SK-N-SH treated with all-trans-retinoic acid at 6 μM for 48 hours (cell line): ENCODE data around the gene GUCY2F.

Experiments
- ATAC-seq: fragments of 200-7000 bp; cut with Tn5 transposase; 3 replicates; pipeline ENCODE4 v1.9.1; 2020; ENCODE audit warnings: mild to moderate bottlenecking, moderate library complexity
- ARNTL ChIP-seq: fragments of 450-650 bp; formaldehyde crosslinking; IDR thresholded peaks from 2 replicates; pipeline ENCODE4 v1.5.0; 2020; ENCODE audit warnings: low read depth, mild to moderate bottlenecking, moderate library complexity, borderline replicate concordance
- BACH2 ChIP-seq: fragments of 250-450 bp; sonication (Bioruptor Pico); IDR thresholded peaks from 2 replicates; pipeline ENCODE4 v1.9.0; 2021; ENCODE audit warnings: mild to moderate bottlenecking, borderline replicate concordance
- CSDC2 ChIP-seq: fragments of 250-450 bp; sonication (Bioruptor Pico); IDR thresholded peaks from 2 replicates; pipeline ENCODE4 v1.5.0; 2020; ENCODE audit warnings: mild to moderate bottlenecking, moderate library complexity
- CSRNP3 ChIP-seq: fragments of 250-450 bp; sonication (Bioruptor Pico); IDR thresholded peaks from 2 replicates; pipeline ENCODE4 v1.5.1; 2021; ENCODE audit warnings: mild to moderate bottlenecking, moderate library complexity
- ESRRG ChIP-seq: fragments of 250-450 bp; sonication (Bioruptor Pico); IDR thresholded peaks from 2 replicates; pipeline ENCODE4 v1.6.1; 2021; ENCODE audit warnings: mild to moderate bottlenecking
- GLIS3 ChIP-seq: fragments of 250-450 bp; sonication (Bioruptor Pico); IDR thresholded peaks from 2 replicates; pipeline ENCODE4 v1.5.0; 2020; ENCODE audit warnings: mild to moderate bottlenecking, moderate library complexity
- OSR1 ChIP-seq: fragments of 250-450 bp; sonication (Bioruptor Pico); IDR thresholded peaks from 2 replicates; pipeline ENCODE4 v1.8.0; 2022; ENCODE audit warnings: moderate library complexity, mild to moderate bottlenecking, inconsistent platforms
- PATZ1 ChIP-seq: fragments of 250-450 bp; sonication (Bioruptor Pico); IDR thresholded peaks from 2 replicates; pipeline ENCODE4 v1.8.0; 2020; ENCODE audit warnings: mild to moderate bottlenecking, moderate library complexity, borderline replicate concordance
- POU6F1 ChIP-seq: fragments of 250-450 bp; sonication (Bioruptor Pico); IDR thresholded peaks from 2 replicates; pipeline ENCODE4 v1.8.0; 2021; ENCODE audit warnings: low read depth, mild to moderate bottlenecking, moderate library complexity, borderline replicate concordance
- PPARA ChIP-seq: fragments of 250-450 bp; sonication (Bioruptor Pico); IDR thresholded peaks from 2 replicates; pipeline ENCODE4 v1.5.0; 2020; ENCODE audit warnings: mild to moderate bottlenecking, borderline replicate concordance
- SNAI2 ChIP-seq: fragments of 250-450 bp; sonication (Bioruptor Pico); IDR thresholded peaks from 2 replicates; pipeline ENCODE4 v1.5.0; 2020; ENCODE audit warnings: mild to moderate bottlenecking, moderate library complexity
- TOX ChIP-seq: fragments of 250-450 bp; sonication (Bioruptor Pico); IDR thresholded peaks from 2 replicates; pipeline ENCODE4 v1.8.0; 2021; ENCODE audit warnings: mild to moderate bottlenecking, moderate library complexity, borderline replicate concordance
- TSHZ2 ChIP-seq: fragments of 250-450 bp; sonication (Bioruptor Pico); IDR thresholded peaks from 2 replicates; pipeline ENCODE4 v1.5.0; 2020; ENCODE audit warnings: mild to moderate bottlenecking, moderate library complexity
- ZC3H10 ChIP-seq: fragments of 250-450 bp; sonication (Bioruptor Pico); IDR thresholded peaks from 2 replicates; pipeline ENCODE4 v1.5.1; 2021; ENCODE audit warnings: mild to moderate bottlenecking, moderate library complexity
- ZFP3 ChIP-seq: fragments of 250-450 bp; sonication (Bioruptor Pico); IDR thresholded peaks from 2 replicates; pipeline ENCODE4 v1.5.0; 2020; ENCODE audit warnings: mild to moderate bottlenecking, moderate library complexity
- ZNF565 ChIP-seq: fragments of 450-650 bp; formaldehyde crosslinking; conservative IDR thresholded peaks from 2 replicates; pipeline ENCODE4 v1.5.0; 2020; ENCODE audit warnings: low read depth, mild to moderate bottlenecking, moderate library complexity
- ZNF70 ChIP-seq: fragments of 450-650 bp; formaldehyde crosslinking; IDR thresholded peaks from 2 replicates; pipeline ENCODE4 v1.5.0; 2020; ENCODE audit warnings: mild to moderate bottlenecking, moderate library complexity

Gene GUCY2F

GRCh38 chrX:109498434-109498833 lies 16.5 kb upstream of the GUCY2F start:
- ATAC-seq, result no peak
- no peak for TF ChIP-seq ZNF565 (CRISPR knock-in tag)
- TF ChIP-seq PPARA, result no peak
- no peak for TF ChIP-seq PATZ1 (CRISPR knock-in tag)
- TF ChIP-seq ESRRG (CRISPR knock-in tag), result no peak
- TF ChIP-seq GLIS3 (CRISPR knock-in tag), result no peak
- TF ChIP-seq ZC3H10 (CRISPR knock-in tag), result no peak
- TF ChIP-seq TOX (CRISPR knock-in tag), result no peak
- no peak for TF ChIP-seq SNAI2
- TF ChIP-seq BACH2 (CRISPR knock-in tag), result no peak
- no peak for TF ChIP-seq CSRNP3 (CRISPR knock-in tag)

GRCh38 chrX:109489174-109489573 lies 7.3 kb upstream of the GUCY2F start:
- TF ChIP-seq ZNF70 (CRISPR knock-in tag), result no peak
- TF ChIP-seq PPARA, result no peak
- no peak for TF ChIP-seq ZC3H10 (CRISPR knock-in tag)
- TF ChIP-seq TSHZ2 (CRISPR knock-in tag), result no peak
- no peak for TF ChIP-seq ARNTL (CRISPR knock-in tag)
- TF ChIP-seq POU6F1 (CRISPR knock-in tag), result no peak
- TF ChIP-seq ZNF565 (CRISPR knock-in tag), result no peak
- no peak for TF ChIP-seq OSR1 (CRISPR knock-in tag)
- no peak for TF ChIP-seq BACH2 (CRISPR knock-in tag)
- TF ChIP-seq ZFP3 (CRISPR knock-in tag), result no peak
- no peak for TF ChIP-seq GLIS3 (CRISPR knock-in tag)
- TF ChIP-seq SNAI2, result no peak
- TF ChIP-seq CSDC2, result no peak
- no peak for TF ChIP-seq ESRRG (CRISPR knock-in tag)
- ATAC-seq, result no peak

GRCh38 chrX:109487640-109488039 lies 5.8 kb upstream of the GUCY2F start:
- no peak for TF ChIP-seq SNAI2
- no peak for TF ChIP-seq ZFP3 (CRISPR knock-in tag)
- no peak for TF ChIP-seq ZC3H10 (CRISPR knock-in tag)
- TF ChIP-seq CSRNP3 (CRISPR knock-in tag), result no peak
- no peak for TF ChIP-seq ARNTL (CRISPR knock-in tag)
- TF ChIP-seq, all 23 proteins: peak for 0
- no peak for ATAC-seq
